ENCODE results near the gene TRMT11. TPM values are rescaled to one million over a fixed set of nuclear protein-coding genes. Genes with fewer than 3 reads are reported as not detected.

Gene TRMT11
- total and polyA plus RNA-seq, 2 of the 13 experiments (the other 11 are each of a cell fraction or from before 2014, with no cell fraction given) = 42.2 to 81.9 TPM

DNA sequence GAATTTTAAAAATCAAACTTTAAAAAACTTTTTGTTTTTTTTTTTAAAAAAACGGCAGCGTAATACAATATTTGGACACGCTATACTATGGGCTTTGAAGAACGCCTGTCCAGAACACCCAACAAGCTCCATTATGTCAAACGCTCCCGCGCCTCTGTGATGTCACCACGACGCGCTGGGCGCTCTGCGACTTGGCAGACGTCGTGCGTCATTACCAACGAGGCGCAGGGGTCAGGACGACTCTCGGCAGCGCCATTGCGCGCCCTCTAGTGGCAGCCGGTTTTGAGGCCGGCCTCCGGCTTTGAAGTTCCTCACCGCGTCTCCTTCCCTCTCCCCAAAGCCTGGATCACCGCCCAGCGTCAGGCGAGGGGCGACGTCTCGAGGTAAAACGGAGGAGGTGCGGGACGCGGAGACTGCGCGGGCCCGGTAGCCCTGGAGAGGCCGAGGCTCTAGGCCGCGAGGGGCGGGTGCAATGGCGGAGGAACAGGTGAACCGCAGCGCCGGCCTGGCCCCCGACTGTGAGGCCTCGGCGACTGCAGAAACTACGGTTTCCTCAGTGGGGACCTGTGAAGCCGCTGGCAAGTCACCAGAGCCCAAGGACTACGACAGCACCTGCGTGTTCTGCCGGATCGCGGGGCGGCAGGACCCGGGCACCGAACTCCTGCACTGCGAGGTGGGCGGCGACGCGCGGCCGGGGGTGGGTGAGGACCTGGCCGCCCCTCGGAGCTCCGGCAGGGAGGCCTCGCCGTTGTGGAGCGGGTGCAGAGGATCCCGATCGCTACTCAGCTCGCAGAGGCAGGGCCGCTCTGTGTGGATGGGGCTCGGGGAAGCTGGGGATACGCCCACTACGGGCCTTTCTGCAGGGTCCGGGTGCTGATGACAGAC, 29.6 kb upstream of the TRMT11 start, which contains the start of gene HINT3 (continued):
- TF ChIP-seq AHDC1 (CRISPR knock-in tag; IDR thresholded peaks at IDR 0.05; ENCODE audit: borderline replicate concordance) (peak; percentile 71; the same call in 1 of the 2 replicates), ZNF260 (CRISPR knock-in tag; IDR thresholded peaks at IDR 0.05; ENCODE audit: borderline replicate concordance, low read depth) (no peak), NR0B2 (CRISPR knock-in tag; IDR thresholded peaks at IDR 0.05) (peak; percentile 77; the same call in 1 of the 2 replicates), ZNF207 (IDR thresholded peaks at IDR 0.05; ENCODE audit: borderline replicate concordance) (no peak), ZNF567 (CRISPR knock-in tag; IDR thresholded peaks at IDR 0.05; ENCODE audit: borderline replicate concordance) (peak; percentile 87), FOXO4 (CRISPR knock-in tag; conservative IDR thresholded peaks at IDR 0.05) (peak; percentile 99), ZNF550 (CRISPR knock-in tag; IDR thresholded peaks at IDR 0.05; ENCODE audit: borderline replicate concordance) (peak; percentile 70; the same call in 1 of the 2 replicates), ZFP36L1 (CRISPR knock-in tag; IDR thresholded peaks at IDR 0.05) (peak; percentile 91), ZFP91 (CRISPR knock-in tag; IDR thresholded peaks at IDR 0.05; ENCODE audit: borderline replicate concordance) (peak; percentile 98), ZNF256 (CRISPR knock-in tag; conservative IDR thresholded peaks at IDR 0.05) (peak; percentile 77; the same call in 1 of the 2 replicates), CC2D1A (CRISPR knock-in tag; IDR thresholded peaks at IDR 0.05) (no peak; the same call in 1 of the 2 replicates), SMARCE1 (IDR thresholded peaks at IDR 0.05; ENCODE audit: borderline replicate concordance) (no peak), KDM6A (CRISPR knock-in tag; IDR thresholded peaks at IDR 0.05; ENCODE audit: low read depth) (no peak)
- TF ChIP-seq, protein P1, sequence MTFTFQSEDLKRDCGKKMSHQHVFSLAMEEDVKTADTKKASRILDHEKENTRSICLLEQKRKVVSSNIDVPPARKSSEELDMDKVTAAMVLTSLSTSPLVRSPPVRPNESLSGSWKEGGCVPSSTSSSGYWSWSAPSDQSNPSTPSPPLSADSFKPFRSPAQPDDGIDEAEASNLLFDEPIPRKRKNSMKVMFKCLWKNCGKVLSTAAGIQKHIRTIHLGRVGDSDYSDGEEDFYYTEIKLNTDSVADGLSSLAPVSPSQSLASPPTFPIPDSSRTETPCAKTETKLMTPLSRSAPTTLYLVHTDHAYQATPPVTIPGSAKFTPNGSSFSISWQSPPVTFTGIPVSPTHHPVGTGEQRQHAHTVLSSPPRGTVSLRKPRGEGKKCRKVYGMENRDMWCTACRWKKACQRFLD (CRISPR knock-in tag; IDR thresholded peaks at IDR 0.05; ENCODE audit: borderline replicate concordance) = peak; percentile 90; the same call in 1 of the 2 replicates

All from HepG2 (cell line).